ENCODE measurements around the gene S100A2. TPM values are rescaled to one million over a fixed set of nuclear protein-coding genes. Genes with fewer than 3 reads are reported as not detected.

The S100A2 gene
- total RNA-seq, 4 donors from 2014 or later, result 2.7 to 73.3 (median 14.2) TPM

GRCh38 chr1:153607381-153607780 lies 41.7 kb upstream of the S100A2 start:
- H3K4me1 ChIP-seq, result peaks cover 0 to 50% (median 24%) of the 10 kb centered on the region in 3 donors
- TF ChIP-seq CTCF (IDR thresholded peaks at IDR 0.05) (no peak), POLR2AphosphoS5 (IDR thresholded peaks at IDR 0.05) (no peak), EP300 (IDR thresholded peaks at IDR 0.05) (no peak), POLR2A (IDR thresholded peaks at IDR 0.05) (no peak)
- peak overlapping the region in 1 of 2 donors; percentile 49 for H3K4me3 ChIP-seq
- peaks cover 0 to 32% of the 10 kb centered on the region in 2 donors for H3K36me3 ChIP-seq
- H3K27me3 ChIP-seq, result no peaks in the 10 kb centered on the region
- peak overlapping the region in 3 of 4 donors; percentile 86 to 90 (median 86) for H3K27ac ChIP-seq
- 83 to 88% methylated on average over 1 to 7 of the region's 8 CpGs for WGBS, 2 donors (ENCODE audit: low coverage in 1 of 2)
- H3K9me3 ChIP-seq, result no peaks in the 10 kb centered on the region
- ATAC-seq, result no peak

- Histone ChIP-seq H3K27ac (no peak overlapping the region), H3K4me1 (peaks cover 0 to 42% (median 20%) of the 10 kb centered on the region in 3 donors), H3K9me3 (no peaks in the 10 kb centered on the region), H3K4me3 (no peak overlapping the region), H3K36me3 (peaks cover 0 to 32% of the 10 kb centered on the region in 2 donors), H3K27me3 (no peaks in the 10 kb centered on the region)
- 74 to 96% methylated on average over 5 of the region's 11 CpGs for WGBS, 2 donors (ENCODE audit: low coverage in 1 of 2)
- no peak for ATAC-seq
- TF ChIP-seq EP300 (IDR thresholded peaks at IDR 0.05) (no peak), POLR2AphosphoS5 (IDR thresholded peaks at IDR 0.05) (no peak), POLR2A (IDR thresholded peaks at IDR 0.05) (no peak)
Observed at GRCh38 chr1:153606194-153606593, 40.5 kb upstream of the S100A2 start.

GRCh38 chr1:153602749-153603148 lies 37.1 kb upstream of the S100A2 start:
- peaks cover 0 to 28% of the 10 kb centered on the region in 2 donors for H3K36me3 ChIP-seq
- H3K27ac ChIP-seq, result no peak overlapping the region
- no peaks in the 10 kb centered on the region for H3K27me3 ChIP-seq
- no peak overlapping the region for H3K4me3 ChIP-seq
- no peak for ATAC-seq
- peaks cover 0 to 7% (median 0%) of the 10 kb centered on the region in 3 donors for H3K4me1 ChIP-seq
- TF ChIP-seq CTCF (IDR thresholded peaks at IDR 0.05) (no peak), POLR2AphosphoS5 (IDR thresholded peaks at IDR 0.05) (no peak), EP300 (IDR thresholded peaks at IDR 0.05) (no peak), POLR2A (IDR thresholded peaks at IDR 0.05) (no peak)
- WGBS, 2 donors (ENCODE audit: low coverage in 1 of 2), result 88 to 91% methylated on average over 4 to 6 of the region's 6 CpGs
- no peaks in the 10 kb centered on the region for H3K9me3 ChIP-seq

GRCh38 chr1:153599847-153600246 lies 34.2 kb upstream of the S100A2 start:
- TF ChIP-seq EP300 (IDR thresholded peaks at IDR 0.05) (no peak), POLR2AphosphoS5 (IDR thresholded peaks at IDR 0.05) (no peak), CTCF (IDR thresholded peaks at IDR 0.05) (no peak), POLR2A (IDR thresholded peaks at IDR 0.05) (no peak)
- H3K27ac ChIP-seq, result no peak overlapping the region
- no peak for ATAC-seq
- H3K36me3 ChIP-seq, result no peaks in the 10 kb centered on the region
- 80 to 87% methylated on average over 5 to 7 of the region's 7 CpGs for WGBS, 2 donors (ENCODE audit: low coverage in 1 of 2)
- no peak overlapping the region for H3K4me3 ChIP-seq
- H3K9me3 ChIP-seq, result no peaks in the 10 kb centered on the region
- H3K27me3 ChIP-seq, result no peaks in the 10 kb centered on the region
- H3K4me1 ChIP-seq, result no peaks in the 10 kb centered on the region

- WGBS, 2 donors (ENCODE audit: low coverage in 1 of 2), result 71 to 76% methylated on average over 4 to 5 of the region's 7 CpGs
- TF ChIP-seq CTCF (IDR thresholded peaks at IDR 0.05) (no peak), POLR2A (IDR thresholded peaks at IDR 0.05) (no peak), EP300 (IDR thresholded peaks at IDR 0.05) (no peak), POLR2AphosphoS5 (IDR thresholded peaks at IDR 0.05) (no peak)
- no peaks in the 10 kb centered on the region for H3K36me3 ChIP-seq
- H3K9me3 ChIP-seq, result no peaks in the 10 kb centered on the region
- H3K4me1 ChIP-seq, result no peaks in the 10 kb centered on the region
- H3K27ac ChIP-seq, result no peak overlapping the region
- H3K4me3 ChIP-seq, result no peak overlapping the region
- peak; percentile 48 for ATAC-seq
- H3K27me3 ChIP-seq, result no peaks in the 10 kb centered on the region
Observed at GRCh38 chr1:153598309-153599172, 32.9 kb upstream of the S100A2 start.
